COLO668 (cell line): ENCODE measurements around the gene TTC38.
"Not testable (repeated sequence)": the region's sequence is repeated elsewhere in the genome, so short reads cannot be mapped to it uniquely, and the experiment has no call there.

Experiments used
- DNase-seq: peaks from one replicate; lab custom pipeline; 2025; ENCODE audit not compliant: unreplicated experiment; lab: John Stamatoyannopoulos, UW

The TTC38 gene

DNA sequence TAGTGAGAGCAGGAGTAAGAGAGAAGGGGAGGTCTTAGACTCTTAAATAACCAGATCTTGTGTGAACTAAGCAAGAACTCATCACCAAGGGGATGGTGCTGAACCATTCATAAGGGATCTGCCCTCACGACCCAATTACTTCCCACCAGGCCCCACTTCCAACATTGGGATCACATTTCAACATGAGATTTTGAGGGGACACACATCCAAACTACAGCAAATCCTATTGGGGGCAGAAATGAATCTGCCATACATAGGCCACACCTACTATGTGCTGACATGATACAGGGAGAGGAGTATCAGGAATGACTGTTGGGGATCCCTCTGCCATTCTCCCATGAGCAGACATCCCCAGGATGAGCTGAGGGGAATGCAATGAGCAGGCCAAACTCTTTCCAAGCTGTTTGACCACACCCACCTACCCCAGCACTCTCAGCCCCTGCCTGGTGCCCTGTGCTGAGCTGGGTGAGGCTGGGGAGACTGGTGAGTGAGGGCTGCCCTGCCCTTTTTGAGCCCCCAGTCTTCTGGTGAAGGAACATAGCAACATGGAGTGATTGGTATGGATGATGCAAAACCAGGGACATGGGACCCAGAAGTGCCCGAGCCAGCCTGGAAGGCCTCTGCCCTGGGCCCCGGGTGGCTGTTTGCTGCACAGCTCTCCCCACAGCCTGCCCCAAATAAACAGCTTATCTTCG is 27.6 kb downstream of the TTC38 start:
- no peak for DNase-seq

DNA sequence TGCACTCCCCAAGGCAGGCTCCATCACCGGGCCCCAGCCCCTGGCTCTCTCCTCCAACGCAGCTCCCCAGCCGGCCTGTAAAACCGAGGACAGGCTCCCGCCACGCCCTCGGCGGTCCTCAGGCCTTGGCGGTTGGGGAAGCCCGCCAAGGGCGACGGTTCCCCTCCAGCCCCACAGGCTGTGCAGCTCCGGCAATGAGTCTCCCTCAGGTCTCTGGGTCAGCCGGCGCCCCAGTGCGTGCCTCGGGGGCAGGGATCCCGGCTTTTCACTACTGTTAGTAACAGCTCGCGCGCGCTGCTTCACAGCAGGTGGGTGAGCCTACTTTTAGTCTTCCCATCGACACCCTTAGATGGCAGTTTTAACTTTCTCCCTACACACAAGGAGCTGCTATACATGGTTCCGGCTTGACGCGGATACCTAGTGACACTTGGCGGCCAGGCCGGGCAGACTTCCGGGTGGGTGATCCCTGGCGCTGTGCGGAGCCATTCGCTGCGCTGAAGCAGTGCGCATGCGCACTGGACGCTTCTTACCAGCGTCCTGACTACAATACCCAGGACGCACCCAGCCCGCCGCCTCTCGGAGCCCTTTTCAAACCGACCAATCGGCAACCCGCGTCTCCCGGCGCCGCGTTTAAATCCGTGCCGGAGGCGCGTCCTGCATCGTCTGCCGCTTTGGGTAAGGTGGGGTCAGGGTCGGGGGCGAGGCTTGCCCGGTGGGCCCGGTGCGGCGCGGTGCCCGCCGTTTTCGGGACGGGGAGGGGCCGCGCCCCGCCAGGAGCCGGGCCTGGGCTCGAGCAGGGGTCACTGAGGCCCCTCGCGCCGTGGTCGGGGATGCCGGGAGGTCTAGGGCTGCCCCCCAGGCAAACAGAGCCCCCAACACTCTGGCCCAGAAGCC is 28.7 kb downstream of the TTC38 start, which contains the start of gene GTSE1:
Gene GTSE1 (plus strand): TSS at position 614 of the 894 bp plus-strand sequence. CDS start 531 bp downstream, outside the sequence.
- DNase-seq, result peak; percentile 99

DNA sequence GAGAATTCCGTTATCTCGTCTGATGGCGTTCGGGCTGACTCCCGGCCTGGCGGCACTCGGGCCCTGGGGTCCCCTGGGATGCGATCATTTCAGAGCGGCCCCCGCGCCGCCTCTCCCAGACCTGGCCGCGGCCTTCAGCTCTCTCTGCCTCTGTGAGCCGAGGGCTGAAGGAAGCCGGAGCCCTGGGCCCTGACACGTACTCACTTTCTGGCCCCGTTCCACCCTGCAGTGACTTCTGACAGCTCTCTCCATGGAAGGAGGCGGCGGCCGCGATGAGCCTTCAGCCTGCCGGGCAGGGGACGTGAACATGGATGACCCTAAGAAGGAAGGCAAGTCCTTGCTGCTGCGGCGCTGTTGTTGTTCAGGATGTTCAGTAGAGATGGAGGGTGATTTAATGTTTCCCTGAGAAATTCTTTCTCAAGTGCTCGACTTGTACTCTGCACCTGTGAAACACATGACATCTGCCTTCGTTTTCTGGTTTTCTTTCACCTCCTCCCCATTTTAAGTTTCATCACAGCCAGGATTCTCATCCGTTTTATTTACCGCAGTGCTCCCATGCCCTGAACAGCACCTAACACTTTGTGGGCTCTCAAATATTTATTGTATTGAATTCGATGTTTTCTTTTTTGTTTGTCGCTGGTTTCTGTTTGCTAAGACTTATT is 29.5 kb downstream of the TTC38 start:
- DNase-seq, result peak; percentile 30

DNA sequence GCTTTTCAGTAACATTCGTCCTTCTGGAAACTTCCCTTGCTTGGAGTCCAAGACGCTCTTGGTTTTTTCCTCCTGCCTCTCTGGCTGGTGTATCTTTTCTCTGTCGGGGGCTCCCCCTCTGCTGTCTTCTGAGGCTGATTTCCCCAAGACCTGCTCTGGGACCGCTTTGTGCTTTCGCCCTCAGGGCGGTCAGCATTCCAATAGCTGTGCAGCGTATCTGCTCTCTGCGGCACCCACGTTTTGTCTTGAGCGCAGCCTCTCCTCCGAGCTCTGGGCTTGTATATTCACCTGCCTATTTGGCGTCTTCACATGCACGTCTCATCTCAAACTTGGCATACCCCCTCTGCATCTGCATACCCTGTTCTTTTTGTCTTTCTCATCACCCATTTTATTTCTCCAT is 31.3 kb downstream of the TTC38 start:
- DNase-seq, result no peak

DNA sequence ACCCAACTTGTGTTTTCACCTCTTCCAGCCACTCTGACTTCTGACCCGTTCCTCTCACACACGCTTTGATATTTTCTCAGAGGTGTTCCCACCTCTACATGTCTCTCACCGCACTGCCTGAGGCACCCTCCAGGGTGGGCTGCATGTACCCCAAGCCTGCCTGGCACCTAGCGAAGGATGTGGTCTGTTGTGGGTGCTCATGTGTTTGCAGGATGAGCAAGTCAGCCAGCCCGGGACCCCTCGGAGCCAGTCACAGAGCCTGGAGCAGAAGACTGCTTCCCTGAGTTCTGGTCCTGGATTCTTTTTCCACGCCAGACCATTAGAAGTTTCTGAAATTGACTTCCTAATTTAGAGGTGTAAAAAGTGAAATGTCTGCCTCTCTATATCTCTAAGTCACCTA is 32.7 kb downstream of the TTC38 start:
- DNase-seq, result no peak

DNA sequence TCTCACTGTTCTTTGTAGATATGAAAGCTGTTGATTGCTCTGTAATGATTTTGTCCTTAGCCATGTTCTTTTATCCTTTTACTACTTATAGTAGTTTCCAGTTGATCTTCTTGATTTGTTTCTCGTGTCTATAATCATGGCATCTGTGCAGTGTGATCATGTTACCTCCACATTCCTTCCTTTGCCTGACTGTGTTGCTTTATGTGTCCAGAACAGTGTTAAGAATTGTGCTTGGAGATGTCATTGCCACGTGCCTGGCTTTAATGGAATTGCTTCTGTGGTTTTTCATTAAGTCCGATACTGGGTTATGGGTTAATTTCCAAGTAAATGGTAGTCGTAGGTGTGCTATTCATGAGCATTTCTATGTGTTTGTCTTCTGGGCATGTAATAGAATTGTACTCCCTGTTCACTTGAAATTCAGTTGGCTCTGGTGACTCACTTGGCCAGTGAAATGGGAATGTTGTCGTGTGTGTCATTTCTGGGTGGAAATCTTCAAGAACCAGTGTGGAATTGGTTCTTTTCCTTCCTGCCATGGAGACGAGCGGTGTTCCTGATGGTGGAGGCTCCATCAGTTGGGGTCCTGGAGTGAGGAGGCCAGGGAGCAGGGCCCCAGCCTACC is 35.6 kb downstream of the TTC38 start:
- no peak for DNase-seq

DNA sequence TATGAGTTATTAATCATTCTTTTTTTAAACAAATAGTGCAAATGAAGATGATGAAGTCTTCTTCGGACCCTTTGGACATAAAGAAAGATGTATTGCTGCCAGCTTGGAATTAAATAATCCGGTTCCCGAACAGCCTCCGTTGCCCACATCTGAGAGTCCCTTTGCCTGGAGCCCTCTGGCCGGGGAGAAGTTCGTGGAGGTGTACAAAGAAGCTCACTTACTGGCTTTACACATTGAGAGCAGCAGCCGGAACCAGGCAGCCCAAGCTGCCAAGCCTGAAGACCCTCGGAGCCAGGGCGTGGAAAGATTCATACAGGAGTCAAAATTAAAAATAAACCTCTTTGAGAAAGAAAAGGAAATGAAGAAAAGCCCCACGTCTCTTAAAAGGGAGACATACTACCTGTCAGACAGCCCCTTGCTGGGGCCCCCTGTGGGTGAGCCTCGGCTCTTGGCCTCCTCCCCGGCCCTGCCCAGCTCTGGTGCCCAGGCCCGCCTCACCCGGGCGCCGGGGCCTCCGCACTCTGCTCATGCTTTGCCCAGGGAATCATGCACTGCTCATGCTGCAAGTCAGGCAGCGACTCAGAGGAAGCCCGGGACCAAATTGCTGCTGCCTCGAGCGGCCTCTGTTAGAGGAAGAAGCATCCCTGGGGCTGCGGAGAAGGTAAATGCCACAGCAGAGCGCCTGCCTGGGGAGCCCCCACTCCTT is 40.6 kb downstream of the TTC38 start:
- DNase-seq, result no peak

DNA sequence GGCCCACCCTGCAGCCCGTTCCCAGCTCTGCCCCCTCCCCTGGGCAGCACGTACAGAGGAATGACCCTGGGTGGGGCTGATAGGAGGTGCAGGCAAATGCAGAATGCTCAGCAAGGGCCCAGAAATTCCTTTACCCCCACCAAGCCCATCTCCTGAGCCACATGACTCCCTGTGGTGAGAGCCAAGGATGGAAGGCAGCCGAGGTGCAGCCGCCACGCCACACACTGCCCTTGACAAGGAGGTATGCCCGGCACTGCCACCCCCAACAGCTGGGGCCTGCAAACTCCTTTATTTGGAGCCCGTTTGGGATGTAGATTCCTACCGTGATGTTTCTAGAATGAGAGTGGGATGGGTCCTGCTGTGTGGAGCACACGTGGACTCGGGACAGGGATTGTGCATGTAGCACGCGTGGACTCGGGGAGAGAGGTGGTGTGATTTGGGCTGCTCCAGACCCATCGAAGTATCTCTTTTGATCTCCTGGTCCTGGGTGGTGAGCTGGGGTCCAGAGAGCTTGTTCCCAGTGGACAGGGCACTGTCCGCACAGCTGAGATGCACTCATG is 41.8 kb downstream of the TTC38 start:
- DNase-seq, result no peak

DNA sequence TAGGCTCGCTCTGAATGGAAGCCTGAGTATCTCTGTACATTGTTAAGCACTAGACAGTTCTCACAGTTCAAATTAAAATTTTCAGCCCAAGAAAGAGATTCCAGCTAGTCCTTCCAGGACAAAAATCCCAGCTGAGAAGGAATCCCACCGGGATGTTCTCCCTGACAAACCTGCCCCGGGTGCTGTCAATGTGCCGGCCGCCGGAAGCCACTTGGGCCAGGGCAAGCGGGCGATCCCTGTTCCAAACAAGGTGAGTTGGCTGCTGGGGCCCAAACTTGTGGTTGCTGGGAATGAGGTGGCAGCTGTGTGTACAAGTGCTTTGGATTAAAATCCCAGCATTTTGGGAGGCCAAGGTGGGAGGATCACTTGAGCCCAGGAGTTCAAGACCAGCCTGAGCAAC is 44.2 kb downstream of the TTC38 start:
- no peak for DNase-seq

DNA sequence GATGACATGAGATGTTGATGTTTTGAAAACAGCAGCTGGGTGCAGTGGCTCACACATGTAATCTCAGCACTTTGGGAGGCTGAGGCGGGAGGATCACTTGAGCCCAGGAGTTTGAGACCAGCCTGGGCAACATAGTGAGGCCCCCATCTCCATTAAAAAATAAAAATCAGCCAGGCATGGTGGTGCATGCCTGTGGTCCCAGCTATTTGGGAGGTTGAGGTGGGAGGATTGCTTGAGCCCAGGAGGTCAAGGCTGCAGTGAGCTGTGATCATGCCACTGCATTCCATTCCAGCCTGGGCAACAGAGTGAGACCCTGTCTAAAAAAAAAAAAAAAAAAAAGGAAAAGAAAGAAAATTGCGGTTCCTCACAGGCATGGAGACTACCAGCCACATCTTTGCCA is 45.0 kb downstream of the TTC38 start:
- DNase-seq, result not testable (repeated sequence)

DNA sequence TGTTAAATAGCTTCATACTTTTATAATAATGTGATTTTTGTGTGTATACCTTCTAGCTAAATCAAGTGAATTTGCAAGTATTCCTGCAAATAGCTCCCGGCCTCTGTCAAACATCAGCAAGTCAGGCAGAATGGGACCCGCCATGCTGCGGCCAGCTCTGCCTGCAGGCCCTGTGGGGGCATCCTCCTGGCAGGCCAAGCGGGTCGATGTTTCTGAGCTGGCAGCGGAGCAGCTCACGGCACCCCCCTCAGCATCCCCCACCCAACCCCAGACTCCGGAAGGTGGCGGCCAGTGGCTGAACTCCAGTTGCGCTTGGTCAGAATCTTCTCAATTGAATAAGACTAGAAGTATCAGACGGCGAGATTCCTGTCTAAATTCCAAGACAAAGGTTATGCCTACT is 48.2 kb downstream of the TTC38 start:
- DNase-seq, result no peak

DNA sequence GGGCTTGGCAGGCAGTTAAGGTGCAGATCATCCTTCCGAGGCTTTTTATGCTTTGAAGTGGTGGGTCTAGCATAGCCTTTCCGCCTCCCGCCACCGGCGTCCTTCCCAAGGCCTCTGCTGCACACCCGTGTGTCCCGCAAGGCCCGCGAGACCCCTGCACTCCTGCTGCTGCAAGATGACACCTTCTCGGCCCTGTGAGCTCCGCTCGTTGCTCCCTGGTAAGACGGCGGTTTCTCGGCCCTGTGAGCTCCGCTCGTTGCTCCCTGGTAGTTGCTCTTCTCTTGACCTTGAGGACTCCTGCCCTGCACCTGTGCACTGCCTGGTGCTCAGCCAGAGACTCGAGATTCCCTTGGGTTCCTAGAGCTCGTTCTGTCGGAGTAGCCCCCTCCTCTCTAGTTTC is 49.8 kb downstream of the TTC38 start:
- no peak for DNase-seq

DNA sequence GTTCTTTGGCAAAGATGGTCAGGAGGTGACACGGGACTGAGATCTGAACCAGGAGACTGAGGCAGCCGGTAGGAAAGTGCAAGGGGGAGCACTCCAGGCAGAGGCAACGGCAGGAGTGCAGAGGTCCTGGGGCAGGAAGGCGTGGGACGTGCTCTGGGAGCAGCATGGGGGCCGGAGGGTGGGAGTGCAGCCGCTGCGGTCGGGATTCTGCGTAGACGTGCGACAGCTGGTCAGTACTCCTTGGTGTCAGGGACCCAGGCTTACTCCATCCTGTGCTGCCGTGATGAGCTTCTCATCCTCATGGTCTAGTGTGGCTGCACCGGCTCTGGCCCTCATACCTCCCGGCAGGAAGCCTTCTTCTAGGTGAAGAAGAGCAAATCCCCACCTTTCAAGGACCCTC is 50.8 kb downstream of the TTC38 start:
- no peak for DNase-seq

DNA sequence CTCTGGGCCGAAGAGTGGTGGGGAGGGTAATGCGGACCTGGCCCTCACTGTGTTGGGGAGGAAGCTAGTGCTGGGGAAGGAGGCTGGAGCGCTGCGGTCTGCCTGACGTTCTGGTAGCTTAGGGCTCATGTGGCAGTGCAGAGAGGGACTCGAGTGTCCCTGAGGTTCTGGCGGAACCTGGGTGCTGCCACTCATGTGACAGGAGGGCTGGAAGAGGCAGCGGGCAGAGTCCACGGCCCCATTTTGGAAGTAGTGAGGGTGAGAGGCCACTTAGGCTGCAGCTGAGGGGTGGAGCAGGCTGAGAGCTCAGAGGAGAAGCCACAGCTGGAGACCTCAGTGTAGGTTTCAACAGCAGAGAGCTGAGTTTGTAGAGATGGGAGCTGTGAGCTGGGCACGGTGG is 51.5 kb downstream of the TTC38 start:
- no peak for DNase-seq

DNA sequence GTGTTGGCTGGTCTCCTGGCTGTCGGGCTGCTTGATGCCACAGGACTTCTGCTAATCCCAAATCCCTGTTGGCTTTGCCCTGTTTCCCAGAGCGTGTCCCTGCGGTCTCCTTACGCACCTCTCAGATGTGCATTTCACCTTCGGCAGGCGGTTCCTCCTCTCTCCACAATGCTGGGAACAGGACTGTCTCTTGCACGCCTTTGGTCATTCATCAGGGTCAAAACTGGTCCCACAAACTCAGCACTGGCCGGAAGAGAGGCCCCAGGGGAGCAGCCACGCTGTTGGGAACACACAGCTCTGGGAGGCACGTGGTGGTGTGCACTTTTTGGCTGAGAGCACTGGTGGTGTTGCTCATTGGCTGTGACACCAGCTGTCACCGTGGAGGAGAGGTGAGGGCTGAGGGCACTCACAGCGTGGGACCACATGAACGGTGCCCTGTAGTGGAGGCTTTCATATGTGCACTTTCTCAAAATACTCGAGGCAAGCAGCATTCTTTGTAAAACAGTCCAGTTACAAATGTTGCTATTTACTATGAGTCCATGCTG is 52.4 kb downstream of the TTC38 start:
- DNase-seq, result no peak

DNA sequence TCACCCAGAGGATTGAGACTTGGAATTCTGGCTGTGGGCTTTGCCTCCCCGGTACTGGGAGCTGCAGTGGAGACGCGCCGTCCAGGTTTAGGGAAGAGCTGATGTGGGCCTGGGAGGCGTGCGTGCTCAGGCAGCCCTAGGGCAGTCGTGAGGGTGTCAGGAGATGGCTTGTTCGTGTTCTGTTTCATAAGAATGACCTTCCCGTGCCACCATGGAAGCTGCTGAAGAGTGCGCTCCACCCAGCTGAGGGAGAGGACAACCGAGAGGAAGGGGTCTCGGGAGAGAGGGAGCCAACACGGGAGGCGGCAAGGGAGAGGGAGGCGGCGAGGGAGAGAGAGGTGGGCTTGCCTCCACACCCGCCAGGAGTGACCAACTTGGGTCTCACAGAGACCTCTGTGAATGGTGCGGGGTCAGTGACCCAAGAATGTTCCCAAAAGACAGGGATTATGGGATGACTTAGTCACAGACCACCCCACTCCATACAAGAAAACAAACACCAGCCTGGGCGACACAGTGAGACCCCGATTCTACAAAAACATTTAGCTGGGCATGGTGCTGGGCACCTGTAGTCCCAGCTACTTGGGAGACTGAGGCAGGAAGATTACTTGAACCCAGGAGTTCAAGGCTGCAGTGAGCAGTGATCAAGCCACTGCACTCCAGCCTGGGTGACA is 53.0 kb downstream of the TTC38 start:
- no peak for DNase-seq

DNA sequence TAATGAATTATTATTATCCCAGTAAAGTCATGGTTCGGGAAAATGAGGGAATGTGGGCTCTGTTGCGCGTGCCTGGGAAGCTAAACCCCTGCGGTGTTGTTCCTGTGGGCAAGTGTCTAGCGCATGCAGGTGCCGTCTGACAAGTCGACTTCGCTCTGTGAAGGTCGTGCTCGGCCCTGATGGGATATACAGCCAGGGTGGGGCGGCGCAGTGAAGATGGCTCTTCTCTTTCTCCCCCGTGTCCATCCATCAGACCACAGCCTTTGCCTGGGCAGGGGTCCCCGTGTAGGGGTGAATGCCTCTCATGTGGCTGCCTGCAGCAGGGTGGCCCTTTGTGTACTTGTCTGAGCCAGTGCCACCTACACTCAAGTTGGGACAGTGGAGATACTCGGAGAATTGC is 54.9 kb downstream of the TTC38 start:
- DNase-seq, result no peak

DNA sequence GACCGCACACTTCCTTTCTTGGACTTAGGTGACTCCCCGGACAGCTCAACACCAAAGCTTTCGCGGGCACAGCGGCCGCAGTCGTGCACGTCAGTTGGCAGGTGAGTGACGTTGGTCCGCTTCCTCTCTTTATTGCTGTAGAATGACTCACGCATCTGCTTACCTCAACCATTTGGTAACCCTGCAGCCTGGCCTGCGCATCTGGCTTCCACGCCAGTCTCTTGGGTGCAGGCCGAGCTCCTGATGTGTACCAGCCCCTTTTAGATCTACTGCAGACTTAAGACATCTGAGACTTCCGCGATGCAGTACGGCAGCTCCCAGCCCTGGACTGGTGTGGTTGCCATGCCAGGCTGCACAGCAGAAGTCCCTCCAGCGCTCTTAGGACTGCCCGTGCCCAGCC is 55.4 kb downstream of the TTC38 start:
- DNase-seq, result no peak

DNA sequence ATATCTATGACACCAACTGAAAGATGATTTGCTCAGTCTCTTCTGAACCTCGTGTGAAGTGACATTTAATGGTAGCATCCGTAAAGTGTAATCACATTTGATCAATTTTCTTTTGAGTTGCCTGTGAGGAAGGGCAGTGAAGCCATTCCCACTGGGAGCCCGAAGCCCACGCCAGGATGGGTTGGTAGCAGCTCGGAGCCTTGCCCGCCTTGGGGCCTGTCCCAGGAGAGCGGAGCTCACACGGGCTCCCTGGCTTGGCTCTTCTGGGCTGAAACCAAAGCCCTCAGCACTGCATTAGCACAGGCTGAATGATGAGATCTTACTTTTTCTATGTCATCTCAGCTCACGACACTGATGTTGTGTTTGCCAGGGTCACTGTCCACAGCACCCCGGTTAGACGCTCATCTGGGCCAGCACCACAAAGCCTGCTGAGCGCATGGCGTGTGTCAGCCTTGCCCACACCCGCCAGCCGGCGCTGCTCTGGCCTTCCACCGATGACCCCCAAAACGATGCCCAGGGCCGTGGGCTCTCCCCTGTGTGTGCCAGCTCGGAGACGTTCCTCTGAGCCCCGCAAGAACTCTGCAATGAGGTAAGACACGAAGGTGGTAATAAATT is 58.4 kb downstream of the TTC38 start:
- DNase-seq, result no peak
